ENCODE results near the gene ARSA. TPM values are rescaled to one million over a fixed set of nuclear protein-coding genes. Genes with fewer than 3 reads are reported as not detected.

Gene ARSA
- total RNA-seq, 1 experiment from 2014 or later, result 11.3 TPM

- Histone ChIP-seq H3K4me2 (ENCODE audit: low read length) (no peak overlapping the region), H3K36me3 (ENCODE audit: low read depth, low read length) (no peaks in the 10 kb centered on the region), H4K20me1 (ENCODE audit: low read length) (no peaks in the 10 kb centered on the region), H3K9me2 (replicated peaks; ENCODE audit: low read length) (no peaks in the 10 kb centered on the region), H3K4me3 (ENCODE audit: low read length) (no peak overlapping the region), H3K9me3 (ENCODE audit: low read length) (no peaks in the 10 kb centered on the region), H2AFZ (ENCODE audit: low read length) (no peak overlapping the region), H3K27me3 (ENCODE audit: low read length) (no peaks in the 10 kb centered on the region), H3K4me1 (ENCODE audit: insufficient read depth, low read length) (peaks cover 25% of the 10 kb centered on the region), H3K79me2 (ENCODE audit: low read length) (peaks cover 3% of the 10 kb centered on the region; the same call in 1 of the 2 replicates), H3K9ac (ENCODE audit: low read length) (no peak overlapping the region), H3F3A (ENCODE audit: low read length, unreplicated experiment) (no peaks in the 10 kb centered on the region), H3K27ac (ENCODE audit: low read length) (no peak overlapping the region)
- no TSS peak for BruUV-seq (replicated peaks)
- TF ChIP-seq CTCF (conservative IDR thresholded peaks at IDR 0.05; ENCODE audit: low read depth, low read length), result peak; percentile 25; the same call in 1 of the 2 replicates
- TF ChIP-seq EZH2 (IDR thresholded peaks at IDR 0.05; ENCODE audit: low read length, unreplicated experiment), result no peak
- ChIA-PET CTCF (no interaction called here), POLR2A (ENCODE audit: unreplicated experiment) (no interaction called here)
- DNase-seq (no peak), ATAC-seq (no peak)
- intact Hi-C loops (cut with micrococcal nuclease), result no loop called here
Measured at GRCh38 chr22:50625568-50626313, 2.2 kb downstream of the ARSA start.

DNA sequence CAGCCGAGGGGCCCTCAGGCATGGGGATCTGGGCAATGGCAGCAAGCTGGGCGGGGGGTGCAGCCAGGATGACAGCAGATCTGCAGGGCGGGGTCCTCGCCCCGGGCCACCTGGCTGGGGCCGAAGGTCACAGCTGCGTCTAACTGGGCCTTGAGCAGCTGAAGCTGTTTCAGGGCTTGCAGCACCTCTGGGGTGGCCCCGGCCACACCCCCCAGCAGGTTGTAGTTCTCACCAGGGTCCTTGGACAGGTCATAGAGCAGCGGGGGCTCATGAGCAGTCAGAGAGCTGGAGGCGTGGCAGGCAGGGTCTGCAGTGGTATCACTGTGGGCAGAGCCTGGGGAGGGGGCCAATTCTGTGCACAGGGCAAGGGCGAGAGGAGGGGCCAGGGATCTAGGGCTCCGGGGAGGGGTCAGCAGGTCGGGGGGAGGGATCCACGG is 2.8 kb downstream of the ARSA start:
- H3K9ac ChIP-seq (ENCODE audit: low read length), result no peak overlapping the region
- no peaks in the 10 kb centered on the region for H4K20me1 ChIP-seq (ENCODE audit: low read length)
- no peaks in the 10 kb centered on the region for H3K36me3 ChIP-seq (ENCODE audit: low read depth, low read length)
- no peaks in the 10 kb centered on the region for H3F3A ChIP-seq (ENCODE audit: low read length, unreplicated experiment)
- no peaks in the 10 kb centered on the region for H3K9me3 ChIP-seq (ENCODE audit: low read length)
- DNase-seq (no peak), ATAC-seq (no peak)
- POLR2A ChIA-PET (ENCODE audit: unreplicated experiment), result no interaction called here
- no peak overlapping the region for H3K4me2 ChIP-seq (ENCODE audit: low read length)
- no peak overlapping the region for H2AFZ ChIP-seq (ENCODE audit: low read length)
- peaks cover 3% of the 10 kb centered on the region; the same call in 1 of the 2 replicates for H3K79me2 ChIP-seq (ENCODE audit: low read length)
- intact Hi-C loops (cut with micrococcal nuclease), result no loop called here
- TF ChIP-seq EZH2phosphoT487 (IDR thresholded peaks at IDR 0.05; ENCODE audit: borderline replicate concordance, low read length) (no peak), CTCF (conservative IDR thresholded peaks at IDR 0.05; ENCODE audit: low read depth, low read length) (no peak), EZH2 (IDR thresholded peaks at IDR 0.05; ENCODE audit: low read length, unreplicated experiment) (no peak)
- no peaks in the 10 kb centered on the region for H3K27me3 ChIP-seq (ENCODE audit: low read length)
- no peak overlapping the region for H3K4me3 ChIP-seq (ENCODE audit: low read length)
- no peak overlapping the region for H3K27ac ChIP-seq (ENCODE audit: low read length)
- no TSS peak for BruUV-seq (replicated peaks)
- H3K4me1 ChIP-seq (ENCODE audit: insufficient read depth, low read length), result peaks cover 28% of the 10 kb centered on the region
- CTCF ChIA-PET, result no interaction called here
- no peaks in the 10 kb centered on the region for H3K9me2 ChIP-seq (replicated peaks; ENCODE audit: low read length)
